ENCODE results near the gene UGT8. TPM values are rescaled to one million over a fixed set of nuclear protein-coding genes. Genes with fewer than 3 reads are reported as not detected.

Gene UGT8
- total and polyA plus RNA-seq, 2 of the 8 experiments (the other 6 are each of a cell fraction or from before 2014, with no cell fraction given), result 16.9 to 26.9 TPM

DNA sequence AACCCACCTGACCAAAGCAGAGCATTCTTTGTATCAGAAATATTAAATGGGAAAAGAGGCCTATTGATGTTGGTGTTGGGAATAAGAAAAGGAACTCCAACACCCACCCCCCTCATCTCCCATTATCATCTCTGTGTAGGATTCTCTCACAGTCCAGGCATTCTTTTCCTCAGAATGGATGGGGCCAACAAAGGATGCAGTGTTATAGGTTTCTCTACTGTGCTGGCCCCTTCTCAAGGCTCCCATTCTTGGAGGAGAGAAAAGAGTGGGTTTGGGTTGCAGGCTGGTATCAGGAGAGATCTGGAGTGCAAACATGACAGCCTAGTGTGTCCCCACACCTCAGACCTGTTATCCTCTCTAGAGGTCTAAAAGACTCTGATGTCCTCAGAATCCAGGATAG lies 59.6 kb downstream of the UGT8 start:
- H2BK120ac ChIP-seq (replicated peaks; ENCODE audit: low read depth, low read length), result no peak overlapping the region
- H2BK20ac ChIP-seq (ENCODE audit: low read length), result no peak overlapping the region
- no peak overlapping the region for H4K91ac ChIP-seq (replicated peaks; ENCODE audit: insufficient read length, low read length)
- no peaks in the 10 kb centered on the region; the same call in 1 of the 2 replicates for H3K79me1 ChIP-seq (ENCODE audit: low read depth, low read length)
- no peak overlapping the region for H3K23ac ChIP-seq (ENCODE audit: insufficient read length)
- no peaks in the 10 kb centered on the region for H3K27me3 ChIP-seq (replicated peaks in 1 of 4; ENCODE audit: control insufficient read depth in 3 of 4, extremely low read depth in 1 of 4, insufficient read depth in 3 of 4, low read length in 3 of 4)
- no peak overlapping the region for H3K9ac ChIP-seq (replicated peaks in 1 of 4; ENCODE audit: extremely low read depth in 1 of 4, low read depth in 3 of 4, low read length in 3 of 4)
- FAIRE-seq (no peak), DNase-seq (ENCODE audit: low read depth in 1 of 2, low spot score in 2 of 2) (no peak)
- no peak overlapping the region for H4K5ac ChIP-seq (ENCODE audit: insufficient read length, low read depth, low read length)
- TF ChIP-seq TBP (IDR thresholded peaks at IDR 0.05; ENCODE audit: low read depth, low read length) (no peak), SAP30 (IDR thresholded peaks at IDR 0.05; ENCODE audit: insufficient read depth, insufficient replicate concordance, low read length) (no peak), BACH1 (IDR thresholded peaks at IDR 0.05; ENCODE audit: low read length) (no peak)
- H3K4me3 ChIP-seq (ENCODE audit: extremely low read depth in 1 of 4, insufficient read depth in 2 of 4, low read depth in 3 of 4, low read length in 4 of 4), result no peak overlapping the region
- H3K4ac ChIP-seq (replicated peaks; ENCODE audit: insufficient read length, low read depth, low read length), result no peak overlapping the region
- no peaks in the 10 kb centered on the region for H3K23me2 ChIP-seq (ENCODE audit: low read depth, low read length)
- H3K4me2 ChIP-seq (ENCODE audit: insufficient read depth in 1 of 2, low read depth in 2 of 2, low read length in 2 of 2), result no peak overlapping the region; a peak in 1 of 4 replicates
- no peak overlapping the region for H4K8ac ChIP-seq (ENCODE audit: extremely low read depth, insufficient read depth, low read length)
- H3K14ac ChIP-seq (ENCODE audit: insufficient read length), result no peak overlapping the region
- no peak overlapping the region for H2AFZ ChIP-seq (ENCODE audit: low read length)
- ChIA-PET POLR2A (ENCODE audit: partially characterized antibody) (no interaction called here), CTCF (ENCODE audit: partially characterized antibody) (interaction anchor here (1.0 to 2.0 kb wide), 18 partner anchors 8 to 270 kb away, joined by 3 to 22 read pairs (median 4); no protein-coding TSS in a partner anchor)
- H2BK5ac ChIP-seq (ENCODE audit: low read depth, low read length), result no peak overlapping the region
- H3K9me3 ChIP-seq (ENCODE audit: insufficient read depth in 2 of 2, low read depth in 1 of 2, low read length in 1 of 2), result no peaks in the 10 kb centered on the region
- no peaks in the 10 kb centered on the region for H3K36me3 ChIP-seq (ENCODE audit: control insufficient read depth in 2 of 4, insufficient read depth in 4 of 4, low read length in 3 of 4)
- H3K56ac ChIP-seq (replicated peaks; ENCODE audit: insufficient read length, low read depth, low read length), result no peak overlapping the region
- H3K79me2 ChIP-seq (ENCODE audit: control insufficient read depth in 1 of 2, insufficient read depth in 2 of 2, low read length in 2 of 2), result peaks cover 0 to 46% of the 10 kb centered on the region in 2 experiments; a peak in 2 of 4 replicates
- peaks cover 0 to 2% of the 10 kb centered on the region in 2 experiments for H4K20me1 ChIP-seq (replicated peaks in 1 of 2; ENCODE audit: control insufficient read depth in 1 of 2, insufficient read depth in 2 of 2, low read length in 2 of 2)
- no peak overlapping the region for H2AK5ac ChIP-seq (ENCODE audit: low read depth, low read length)
- no peak overlapping the region for H2BK12ac ChIP-seq (ENCODE audit: low read depth, low read length)
- no peak overlapping the region for H3K18ac ChIP-seq (ENCODE audit: extremely low read depth, low read length)
- no peak overlapping the region for H3K27ac ChIP-seq (ENCODE audit: low read depth, low read length)
- H2BK15ac ChIP-seq (ENCODE audit: low read length), result no peak overlapping the region
- H3K4me1 ChIP-seq (replicated peaks in 1 of 4; ENCODE audit: control insufficient read depth in 3 of 4, insufficient read depth in 4 of 4, low read length in 3 of 4), result peaks cover 0 to 8% (median 1%) of the 10 kb centered on the region in 4 experiments; a peak in 3 of 7 replicates

Measured in H1 (cell line).